C4-2B (cell line): ENCODE results near the gene IFNLR1.

Experiments used
- CTCF ChIP-seq: fragments of 450-650 bp; conservative IDR thresholded peaks from 2 replicates; pipeline ENCODE4 v1.5.1; 2017; ENCODE audit warnings: mild to moderate bottlenecking
- ZFX ChIP-seq: fragments of 450-650 bp; IDR thresholded peaks from 2 replicates; pipeline ENCODE4 v1.6.1; 2017

- TF ChIP-seq CTCF (no peak), ZFX (no peak)
These were observed at the start of gene IFNLR1 for GRCh38 chr1:24186993-24187790.
